Right lobe of liver (tissue), 4 donors: Measurements from ENCODE around the gene WDR6.

Experiments
- CTCF ChIP-seq, 4 donors: fragments of 200-600 bp in 3 of 4; fragments of 450-650 bp in 1 of 4; IDR thresholded peaks; one replicate each; pipeline versions ENCODE4 v1.5.1 to v1.8.0; 2016 to 2022; ENCODE audit warnings: antibody characterized with exemption in 4 of 4, mild to moderate bottlenecking in 2 of 4
- POLR2A ChIP-seq: fragments of 450-650 bp; IDR thresholded peaks from one replicate; pipeline ENCODE4 v1.6.1; 2017; ENCODE audit warnings: antibody characterized with exemption, mild to moderate bottlenecking
- donor health status: DM: no; HTN: no; CAD: no.
- donor health status: DM: no; HTN: no; CAD: no.
- donor health status: DM: no; HTN: yes; CAD: no.

- TF ChIP-seq CTCF (IDR thresholded peaks at IDR 0.05) = no peak
- TF ChIP-seq POLR2A = no peak
Measured at GRCh38 chr3:49009396-49009795, 2.2 kb downstream of the WDR6 start.
